AG10803 (cell line): Measurements from ENCODE around the gene SFMBT2.

ENCODE experiments used
- DNase-seq: peaks from one replicate; pipeline ENCODE4 v3.0.0; 2010; ENCODE audit warnings: low read depth
- H3K4me3 ChIP-seq: 2 replicates; pipeline ENCODE4 v1.5.1; 2011; ENCODE audit warnings: mild to moderate bottlenecking, low read length, control low read depth
- TF ChIP-seq, protein P1 (sequence below): conservative IDR thresholded peaks from 2 replicates; pipeline ENCODE4 v1.5.1; 2011; ENCODE audit warnings: mild to moderate bottlenecking, low read length, control low read depth, inconsistent platforms

Gene SFMBT2

DNA sequence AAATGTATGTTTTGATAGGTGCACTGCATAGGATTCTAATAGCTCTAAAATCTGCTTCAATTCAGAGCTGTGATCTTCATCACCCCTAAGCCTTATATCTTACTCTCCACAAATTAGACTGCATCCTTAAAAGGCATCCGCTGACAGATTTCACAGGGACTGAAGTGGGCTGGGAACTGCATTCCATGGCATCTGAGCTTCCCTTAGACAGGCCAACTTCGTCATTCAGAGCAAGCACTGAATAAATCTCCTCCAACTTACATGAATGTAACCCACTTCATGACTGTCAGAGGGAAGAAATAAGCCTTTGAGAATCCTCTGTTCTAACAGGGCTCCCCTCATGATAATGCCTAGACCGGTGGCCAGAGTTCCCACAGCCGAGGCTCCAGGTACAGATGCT, 71.3 kb downstream of the SFMBT2 start:
- no peak for DNase-seq
- no peak overlapping the region for H3K4me3 ChIP-seq
- TF ChIP-seq, protein P1, sequence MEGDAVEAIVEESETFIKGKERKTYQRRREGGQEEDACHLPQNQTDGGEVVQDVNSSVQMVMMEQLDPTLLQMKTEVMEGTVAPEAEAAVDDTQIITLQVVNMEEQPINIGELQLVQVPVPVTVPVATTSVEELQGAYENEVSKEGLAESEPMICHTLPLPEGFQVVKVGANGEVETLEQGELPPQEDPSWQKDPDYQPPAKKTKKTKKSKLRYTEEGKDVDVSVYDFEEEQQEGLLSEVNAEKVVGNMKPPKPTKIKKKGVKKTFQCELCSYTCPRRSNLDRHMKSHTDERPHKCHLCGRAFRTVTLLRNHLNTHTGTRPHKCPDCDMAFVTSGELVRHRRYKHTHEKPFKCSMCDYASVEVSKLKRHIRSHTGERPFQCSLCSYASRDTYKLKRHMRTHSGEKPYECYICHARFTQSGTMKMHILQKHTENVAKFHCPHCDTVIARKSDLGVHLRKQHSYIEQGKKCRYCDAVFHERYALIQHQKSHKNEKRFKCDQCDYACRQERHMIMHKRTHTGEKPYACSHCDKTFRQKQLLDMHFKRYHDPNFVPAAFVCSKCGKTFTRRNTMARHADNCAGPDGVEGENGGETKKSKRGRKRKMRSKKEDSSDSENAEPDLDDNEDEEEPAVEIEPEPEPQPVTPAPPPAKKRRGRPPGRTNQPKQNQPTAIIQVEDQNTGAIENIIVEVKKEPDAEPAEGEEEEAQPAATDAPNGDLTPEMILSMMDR = no peak

DNA sequence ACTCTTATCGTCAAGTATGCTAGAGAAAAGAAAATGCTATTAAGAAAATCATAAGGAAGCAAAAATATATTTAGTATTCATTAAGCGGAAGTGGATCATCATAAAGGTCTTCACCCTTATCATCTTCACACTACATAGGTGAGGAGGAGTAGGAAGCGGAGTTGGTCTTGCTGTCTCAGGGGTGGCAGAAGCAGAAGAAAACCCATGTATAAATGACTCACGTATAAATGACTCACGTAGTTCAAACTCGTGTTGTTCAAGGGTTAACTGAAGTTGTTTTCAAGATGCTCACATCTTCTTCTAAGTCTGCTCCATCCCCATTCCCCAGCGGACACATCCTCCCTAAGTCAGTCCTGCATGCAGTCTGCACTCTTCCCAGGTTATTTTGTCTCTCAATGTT, 72.4 kb downstream of the SFMBT2 start:
- no peak overlapping the region for H3K4me3 ChIP-seq
- TF ChIP-seq, protein P1 = no peak
- no peak for DNase-seq

DNA sequence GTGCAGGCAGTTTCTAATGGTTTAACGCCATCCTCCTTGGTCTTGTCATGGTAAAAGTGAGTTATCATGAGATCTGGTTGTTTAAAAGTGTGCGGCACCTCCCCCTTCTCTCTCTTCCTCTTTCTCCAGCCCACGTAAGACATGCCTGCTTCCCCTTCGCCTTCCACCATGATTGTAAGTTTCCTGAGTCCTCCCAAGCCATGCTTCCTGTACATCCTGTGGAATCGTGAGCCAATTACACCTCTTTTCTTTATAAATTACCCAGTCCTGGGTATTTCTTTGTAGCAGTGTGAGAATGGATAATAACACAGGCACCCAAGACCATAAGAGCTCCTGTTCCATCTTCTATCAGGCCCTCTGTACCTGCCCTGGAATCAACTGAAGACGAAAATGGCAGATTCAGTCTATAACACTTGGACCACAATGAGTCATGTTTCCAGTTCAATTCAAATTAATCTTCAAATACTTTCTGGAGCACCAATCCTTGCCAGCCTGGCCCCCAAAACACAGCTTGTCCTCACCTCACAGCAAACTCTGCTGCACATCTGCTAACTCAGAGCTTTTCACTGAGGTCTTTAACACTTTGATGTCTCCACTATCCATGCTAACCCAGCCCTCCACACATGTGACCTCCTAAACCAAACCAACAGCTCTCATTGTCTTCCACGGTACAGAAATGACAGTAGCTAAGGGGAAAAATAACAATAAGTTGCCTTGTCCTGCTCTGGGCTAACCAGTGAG, 73.2 kb downstream of the SFMBT2 start:
- H3K4me3 ChIP-seq = no peak overlapping the region
- TF ChIP-seq, protein P1 = no peak
- no peak for DNase-seq

DNA sequence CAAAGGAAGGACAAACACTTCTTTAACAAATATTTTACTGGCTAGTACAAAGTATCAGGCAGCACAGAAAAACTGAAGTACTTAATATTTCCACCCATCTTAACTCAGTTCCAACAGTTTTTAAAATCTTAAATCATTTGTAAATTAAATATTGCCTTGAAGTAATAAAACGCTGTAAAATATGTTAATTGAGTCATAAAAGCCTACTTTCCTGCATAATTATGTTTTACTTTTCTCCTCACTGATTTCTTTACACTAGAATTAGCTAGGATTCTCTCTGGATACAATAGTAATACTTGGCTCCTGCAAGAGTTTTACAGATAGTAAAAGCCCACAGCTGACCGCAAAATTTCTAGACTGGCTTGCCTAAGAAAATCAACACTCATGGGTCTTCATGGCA, 74.9 kb downstream of the SFMBT2 start:
- H3K4me3 ChIP-seq = no peak overlapping the region
- TF ChIP-seq, protein P1 = no peak
- DNase-seq = no peak

DNA sequence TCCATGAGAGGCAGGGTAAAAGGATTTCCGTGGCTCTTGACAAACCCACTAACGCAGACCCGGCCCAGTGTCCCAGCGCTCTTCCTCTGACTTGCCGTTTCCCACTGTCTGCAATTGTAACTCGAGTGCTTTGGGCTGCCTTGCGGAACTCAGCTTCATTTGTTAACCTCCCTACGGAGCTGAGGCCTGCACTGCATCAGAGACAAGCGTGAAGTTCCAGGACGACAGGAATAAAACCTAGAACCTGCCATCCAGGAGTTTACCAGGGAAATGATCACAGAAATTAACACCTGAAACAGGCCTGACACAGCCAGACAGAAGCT, 76.2 kb downstream of the SFMBT2 start:
- no peak overlapping the region for H3K4me3 ChIP-seq
- DNase-seq = no peak
- TF ChIP-seq, protein P1 = no peak

DNA sequence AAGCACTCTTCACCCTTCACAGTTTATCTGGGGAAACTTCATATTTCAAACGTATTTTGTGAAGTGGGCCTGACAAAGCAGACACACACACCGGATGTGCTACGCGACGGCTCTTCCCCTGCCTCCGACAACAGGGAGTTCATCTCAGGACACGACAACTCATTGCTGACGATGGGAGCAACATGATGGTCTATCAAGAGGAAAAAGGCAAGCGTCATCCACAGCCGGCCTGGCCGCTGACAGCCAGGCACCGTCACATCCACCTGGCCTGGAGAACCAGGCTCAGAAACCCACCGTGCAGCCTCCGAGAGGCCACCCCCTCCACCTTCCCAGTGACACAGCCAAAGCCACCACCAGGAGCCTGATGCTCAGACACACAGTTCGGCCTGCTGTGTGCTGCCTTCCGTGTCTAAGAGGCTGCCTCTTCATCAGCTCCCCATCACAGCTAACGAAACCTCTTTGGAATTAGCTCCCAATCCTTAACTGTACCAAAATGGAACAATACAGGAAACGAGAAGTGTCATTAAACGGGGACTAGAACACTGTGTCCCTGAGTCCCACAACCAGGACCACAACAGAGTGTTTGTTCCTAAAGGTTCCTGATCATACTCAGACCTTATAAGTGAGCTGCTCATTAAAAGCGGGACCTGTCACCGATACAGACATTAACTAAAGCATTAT, 76.7 kb downstream of the SFMBT2 start:
- TF ChIP-seq, protein P1 = no peak
- H3K4me3 ChIP-seq = no peak overlapping the region
- no peak for DNase-seq

DNA sequence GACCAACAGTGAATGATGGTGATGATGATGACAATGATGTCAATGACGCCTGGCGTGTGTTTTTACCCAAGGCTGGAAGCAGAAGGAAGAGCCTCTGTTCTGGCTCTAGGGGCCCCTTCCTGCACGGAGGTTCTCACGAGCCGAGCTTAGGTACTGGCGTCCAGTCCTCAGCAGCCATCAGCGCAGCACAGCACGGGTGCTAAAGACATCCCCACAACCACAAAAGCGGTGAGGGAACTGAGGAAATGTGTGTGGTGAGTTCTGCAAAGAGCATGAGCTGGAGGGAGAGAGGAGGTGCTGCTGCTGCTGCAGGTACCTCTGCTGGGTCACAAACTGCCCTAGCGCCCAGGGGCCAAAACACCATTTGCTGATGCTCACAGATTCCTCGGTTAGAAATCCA, 81.6 kb downstream of the SFMBT2 start:
- no peak overlapping the region for H3K4me3 ChIP-seq
- TF ChIP-seq, protein P1 = no peak
- no peak for DNase-seq
